Testis (tissue), 2 donors: ENCODE measurements around the gene GNB1L.

Experiments
- CTCF ChIP-seq, 3 experiments: fragments of 450-650 bp in 2 of 3; fragments of 200-600 bp in 1 of 3; sonication (generic) in 1 of 3; IDR thresholded peaks; one replicate each; pipeline ENCODE4 v1.5.1; 2016 to 2019; ENCODE audit warnings: antibody characterized with exemption in 3 of 3, mild to moderate bottlenecking in 2 of 3, moderate library complexity in 1 of 3
- POLR2A ChIP-seq: fragments of 450-650 bp; IDR thresholded peaks from one replicate; pipeline ENCODE4 v1.6.1; 2017; ENCODE audit warnings: antibody characterized with exemption, mild to moderate bottlenecking, moderate library complexity

- TF ChIP-seq CTCF (IDR thresholded peaks at IDR 0.05) = no peak
- no peak for TF ChIP-seq POLR2A
Observed at GRCh38 chr22:19791243-19791642, 63.4 kb downstream of the GNB1L start.
